GM18909 (cell line): ENCODE results near the gene SLC35G1.

Source experiments
- ATAC-seq: cut with Tn5 transposase; IDR thresholded peaks from one replicate; pipeline ENCODE4 v1.9.1; 2021; ENCODE audit warnings: mild to moderate bottlenecking; ENCODE audit not compliant: unreplicated experiment, poor library complexity

The SLC35G1 gene

GRCh38 chr10:93893646-93894515 lies at the start of gene SLC35G1:
Gene SLC35G1, plus strand, starts transcription at chr10:93893978. Its CDS starts 56 bp downstream, at chr10:93894034.
- peak; percentile 92 for ATAC-seq

- ATAC-seq = no peak
These were observed 48.7 kb upstream of the SLC35G1 start for GRCh38 chr10:93844979-93845626.

- ATAC-seq = no peak
These were observed 44.2 kb upstream of the SLC35G1 start for GRCh38 chr10:93849593-93849992.

GRCh38 chr10:93850031-93851015 lies 43.5 kb upstream of the SLC35G1 start:
- ATAC-seq = no peak

- ATAC-seq = no peak
These were observed 42.6 kb upstream of the SLC35G1 start for GRCh38 chr10:93851169-93851568.

- no peak for ATAC-seq
These were observed 41.2 kb upstream of the SLC35G1 start for GRCh38 chr10:93852476-93853095.

GRCh38 chr10:93854975-93855374 lies 38.8 kb upstream of the SLC35G1 start:
- no peak for ATAC-seq

- no peak for ATAC-seq
These were observed 37.2 kb upstream of the SLC35G1 start for GRCh38 chr10:93856349-93857145.

- no peak for ATAC-seq
These were observed 34.6 kb upstream of the SLC35G1 start for GRCh38 chr10:93859049-93859655.

GRCh38 chr10:93861825-93862224 lies 32.0 kb upstream of the SLC35G1 start:
- ATAC-seq = no peak

- no peak for ATAC-seq
These were observed 27.9 kb upstream of the SLC35G1 start for GRCh38 chr10:93865794-93866425.

GRCh38 chr10:93867525-93867924 lies 26.3 kb upstream of the SLC35G1 start:
- no peak for ATAC-seq

GRCh38 chr10:93871671-93872204 lies 22.0 kb upstream of the SLC35G1 start:
- ATAC-seq = no peak

- ATAC-seq = no peak
These were observed 21.2 kb upstream of the SLC35G1 start for GRCh38 chr10:93872375-93873158.

- ATAC-seq = no peak
These were observed 20.2 kb upstream of the SLC35G1 start for GRCh38 chr10:93873420-93874115.

- ATAC-seq = no peak
These were observed 19.3 kb upstream of the SLC35G1 start for GRCh38 chr10:93874309-93875031.
